HG03342 (cell line): Measurements from ENCODE around the gene SP7.
A peak's percentile ranks its signal among the peaks of the same experiment; 100 is the strongest.
"Not testable (repeated sequence)": the region's sequence is repeated elsewhere in the genome, so short reads cannot be mapped to it uniquely, and the experiment has no call there.

ENCODE experiments used
- ATAC-seq: cut with Tn5 transposase; IDR thresholded peaks from one replicate; pipeline ENCODE4 v1.9.1; 2021; ENCODE audit warnings: mild to moderate bottlenecking, moderate library complexity; ENCODE audit not compliant: unreplicated experiment

Gene SP7

GRCh38 chr12:53324113-53324778, 11.9 kb downstream of the SP7 start:
- peak; percentile 27 for ATAC-seq

DNA sequence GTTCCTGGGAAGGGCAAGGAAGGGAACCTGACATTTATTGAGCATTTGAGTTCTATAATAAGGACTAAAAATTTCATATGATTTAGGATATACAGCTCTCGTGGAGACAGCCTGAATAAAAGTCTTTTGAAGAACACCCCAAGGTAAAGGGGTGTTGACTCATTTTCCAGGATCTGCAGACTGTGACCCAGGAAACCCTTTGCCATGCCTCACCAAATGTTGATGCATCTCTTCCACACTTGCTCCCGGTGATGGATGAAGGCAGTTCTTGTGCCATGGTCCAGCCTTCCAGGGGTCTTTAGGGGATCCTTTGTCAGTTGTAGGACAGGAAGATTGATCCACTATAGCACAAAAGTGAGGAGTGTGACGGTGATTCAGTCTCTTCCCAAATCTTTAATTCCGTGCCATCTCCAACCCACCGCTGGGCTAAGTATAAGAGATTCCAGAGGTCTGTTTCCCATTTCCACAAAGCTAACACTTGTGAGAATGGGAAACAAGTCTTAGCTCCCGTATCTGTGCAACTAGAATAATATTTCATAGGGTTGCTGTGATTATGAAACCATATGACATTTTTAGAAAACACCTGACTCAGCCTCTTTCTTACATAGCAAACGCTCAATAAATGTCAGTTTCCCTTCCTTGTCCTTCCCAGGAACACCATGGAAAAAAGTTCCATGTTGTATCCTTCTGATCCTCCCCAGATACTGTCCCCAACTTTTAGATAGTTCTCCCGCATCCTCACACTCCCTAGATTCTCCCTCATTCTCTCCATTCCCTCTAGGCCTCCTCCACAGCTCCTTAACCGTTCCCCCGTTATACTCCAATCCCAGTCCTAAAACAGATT, 15.6 kb downstream of the SP7 start:
- no peak for ATAC-seq

DNA sequence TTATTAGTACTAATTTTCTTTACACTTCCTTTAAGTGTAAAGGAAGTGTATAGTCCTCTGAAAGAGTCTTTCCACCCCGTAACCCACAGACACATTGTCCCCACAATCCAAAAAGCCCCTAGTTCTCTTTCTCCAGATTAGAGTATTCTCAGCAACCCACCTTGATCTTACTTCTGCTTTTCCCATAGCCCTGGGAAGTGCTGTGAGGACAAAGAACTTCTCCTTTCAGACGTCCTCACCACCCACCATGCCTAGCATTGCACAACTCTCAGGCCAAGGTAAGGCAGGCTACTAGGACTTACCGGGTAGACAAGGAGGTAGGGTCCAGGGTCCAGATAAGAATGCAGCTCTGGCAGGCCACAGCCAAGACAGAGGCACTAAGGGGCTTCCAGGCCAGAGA, 22.2 kb downstream of the SP7 start:
- no peak for ATAC-seq

- ATAC-seq: no peak
Observed at GRCh38 chr12:53308276-53308675, 27.9 kb downstream of the SP7 start.

DNA sequence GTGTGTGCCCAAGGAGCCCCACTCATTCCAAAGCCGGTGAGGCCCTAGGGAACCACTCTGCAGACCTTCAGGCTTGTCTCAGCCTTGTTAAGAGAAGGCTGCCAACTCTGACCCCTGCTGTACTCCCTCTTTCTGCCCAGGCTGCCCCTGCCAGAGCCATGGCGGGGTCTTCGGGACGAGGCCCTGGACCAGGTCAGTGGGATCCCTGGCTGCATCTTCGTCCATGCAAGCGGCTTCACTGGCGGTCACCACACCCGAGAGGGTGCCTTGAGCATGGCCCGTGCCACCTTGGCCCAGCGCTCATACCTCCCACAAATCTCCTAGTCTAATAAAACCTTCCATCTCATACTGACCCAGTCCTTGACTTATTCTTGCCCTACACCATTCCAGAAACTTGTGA, 29.3 kb downstream of the SP7 start:
- no peak for ATAC-seq

GRCh38 chr12:53302903-53303302, 33.3 kb downstream of the SP7 start:
- ATAC-seq: no peak

DNA sequence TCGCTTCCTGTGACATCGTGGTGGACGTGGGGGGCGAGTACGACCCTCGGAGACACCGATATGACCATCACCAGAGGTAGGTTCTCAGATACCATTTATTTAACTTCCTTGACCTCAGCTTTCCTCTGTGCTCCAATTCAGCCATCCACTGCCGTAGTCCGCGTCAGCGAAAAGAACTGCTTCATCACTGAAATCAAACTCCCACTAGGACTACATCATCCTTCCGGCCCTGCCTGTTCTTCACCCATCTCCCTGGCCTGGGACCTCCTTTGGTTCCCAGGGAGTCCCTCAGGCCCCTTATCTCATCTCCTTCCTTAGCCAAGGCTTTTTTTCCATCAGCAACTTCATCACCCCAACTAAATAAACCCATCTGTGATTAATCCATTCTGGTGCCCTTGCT, 36.0 kb downstream of the SP7 start:
- ATAC-seq: no peak

DNA sequence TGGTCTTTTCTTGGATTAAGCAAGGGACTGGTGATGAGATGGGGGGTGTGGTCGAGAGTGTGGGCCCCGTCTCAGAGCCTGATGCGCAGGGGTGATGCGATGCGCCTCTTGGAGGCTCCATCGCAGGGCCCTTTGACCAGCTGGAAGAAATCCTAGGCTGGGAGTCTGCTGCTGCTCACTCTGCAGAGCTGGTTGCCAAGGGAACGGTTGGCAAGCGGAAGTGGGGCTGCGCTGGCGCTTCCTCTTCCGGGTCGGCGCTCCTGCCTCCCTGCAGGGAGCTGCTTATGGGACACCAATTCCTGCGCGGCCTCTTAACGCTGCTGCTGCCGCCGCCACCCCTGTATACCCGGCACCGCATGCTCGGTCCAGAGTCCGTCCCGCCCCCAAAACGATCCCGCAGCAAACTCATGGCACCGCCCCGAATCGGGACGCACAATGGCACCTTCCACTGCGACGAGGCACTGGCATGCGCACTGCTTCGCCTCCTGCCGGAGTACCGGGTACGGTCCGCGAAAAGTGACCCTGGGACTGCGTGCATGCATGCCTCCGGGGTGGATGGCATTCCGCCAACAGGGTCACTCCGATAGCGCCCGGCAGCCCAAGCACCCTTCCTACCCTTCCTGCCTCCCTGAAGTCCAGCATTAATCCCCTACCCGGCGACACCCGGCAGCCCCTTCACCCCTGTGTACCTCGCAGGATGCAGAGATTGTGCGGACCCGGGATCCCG, 36.5 kb downstream of the SP7 start, which contains the start of gene MYG1:
TSS of gene MYG1 (plus strand) at position 242 of the 727 bp plus-strand sequence. CDS start at position 285, 43 bp downstream.
- ATAC-seq: peak; percentile 72

DNA sequence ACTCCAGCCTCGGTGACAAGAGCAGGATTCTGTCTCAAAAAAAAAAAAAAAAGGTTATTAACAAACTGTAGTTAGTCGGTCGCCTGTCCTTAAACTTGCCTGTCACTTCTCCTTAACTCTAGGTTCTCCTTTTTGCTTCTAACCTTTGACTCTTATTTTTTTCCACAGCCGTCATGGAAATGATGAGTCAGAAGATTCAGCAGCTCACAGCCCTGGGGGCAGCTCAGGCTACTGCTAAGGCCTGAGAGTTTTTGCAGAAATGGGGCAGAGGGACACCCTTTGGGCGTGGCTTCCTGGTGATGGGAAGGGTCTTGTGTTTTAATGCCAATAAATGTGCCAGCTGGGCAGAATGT, 37.1 kb downstream of the SP7 start:
- no peak for ATAC-seq

GRCh38 chr12:53298164-53298563, 38.0 kb downstream of the SP7 start:
- ATAC-seq: no peak

GRCh38 chr12:53297106-53297505, 39.0 kb downstream of the SP7 start:
- ATAC-seq: not testable (repeated sequence)

GRCh38 chr12:53295891-53296219, 40.3 kb downstream of the SP7 start:
- ATAC-seq: no peak

- peak; percentile 82 for ATAC-seq
Observed at GRCh38 chr12:53295070-53295890, 40.9 kb downstream of the SP7 start, which contains the start of gene PFDN5. Gene PFDN5, plus strand, starts transcription at chr12:53295542. Its CDS starts 26 bp downstream, at chr12:53295568.

- ATAC-seq: no peak
Observed at GRCh38 chr12:53292426-53292825, 43.7 kb downstream of the SP7 start.

GRCh38 chr12:53290661-53291060, 45.5 kb downstream of the SP7 start:
- no peak for ATAC-seq

DNA sequence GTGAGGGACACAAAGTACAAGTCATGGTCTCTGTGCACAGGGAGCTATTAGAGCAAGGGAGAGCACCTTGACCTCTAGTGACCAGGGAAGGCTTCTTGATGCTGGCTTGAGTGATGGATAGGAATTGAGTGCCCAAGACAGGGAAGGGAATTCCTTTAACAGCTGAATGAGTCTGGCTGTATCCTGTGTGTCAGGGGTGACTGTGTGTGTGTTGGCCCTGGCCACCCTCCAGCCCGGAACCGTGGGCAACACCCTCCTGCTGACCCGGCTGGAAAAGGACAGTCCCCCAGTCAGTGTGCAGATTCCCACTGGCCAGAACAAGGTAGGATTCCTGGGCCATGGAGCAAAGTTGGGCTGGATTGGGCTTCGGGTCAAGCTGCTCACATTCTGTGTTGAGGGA, 46.3 kb downstream of the SP7 start:
- no peak for ATAC-seq

GRCh38 chr12:53288322-53288721, 47.8 kb downstream of the SP7 start:
- no peak for ATAC-seq

- no peak for ATAC-seq
Observed at GRCh38 chr12:53287741-53288216, 48.4 kb downstream of the SP7 start.

- ATAC-seq: no peak
Observed at GRCh38 chr12:53286448-53286847, 49.7 kb downstream of the SP7 start.

DNA sequence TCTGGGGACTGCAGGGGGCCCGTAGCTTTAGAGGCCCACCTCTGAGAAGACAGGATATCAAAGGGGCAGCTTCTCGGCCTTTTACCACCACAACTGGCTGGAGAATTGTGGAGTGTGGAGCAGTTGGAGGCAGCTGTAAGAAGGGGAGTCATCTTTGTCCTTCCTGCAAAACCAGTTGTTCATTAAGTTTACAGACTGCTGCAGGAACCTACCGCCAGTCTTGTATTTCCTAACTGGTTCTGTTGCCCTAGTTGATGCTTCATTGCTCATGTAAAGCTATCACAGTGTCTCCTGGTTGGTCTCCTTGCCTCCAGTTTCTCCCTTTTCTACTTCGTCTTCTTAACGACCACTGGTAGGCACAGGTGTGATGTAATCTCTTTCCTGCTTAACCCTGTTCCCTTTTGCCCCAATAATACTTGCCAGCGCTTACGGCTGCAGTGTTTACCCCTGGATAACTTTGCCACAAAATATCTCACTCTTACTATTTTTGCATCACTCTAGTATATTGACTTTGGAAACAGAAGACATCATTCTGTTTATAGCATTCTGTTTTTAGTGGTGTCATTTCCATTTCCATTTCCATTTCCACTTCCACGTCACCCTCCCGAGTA, 56.2 kb downstream of the SP7 start:
- ATAC-seq: no peak
